ENCODE results near the gene AIG1. TPM values are rescaled to one million over a fixed set of nuclear protein-coding genes. Genes with fewer than 3 reads are reported as not detected.

AIG1 gene
- total RNA-seq, 1 donor from 2014 or later: 14.3 TPM

DNA sequence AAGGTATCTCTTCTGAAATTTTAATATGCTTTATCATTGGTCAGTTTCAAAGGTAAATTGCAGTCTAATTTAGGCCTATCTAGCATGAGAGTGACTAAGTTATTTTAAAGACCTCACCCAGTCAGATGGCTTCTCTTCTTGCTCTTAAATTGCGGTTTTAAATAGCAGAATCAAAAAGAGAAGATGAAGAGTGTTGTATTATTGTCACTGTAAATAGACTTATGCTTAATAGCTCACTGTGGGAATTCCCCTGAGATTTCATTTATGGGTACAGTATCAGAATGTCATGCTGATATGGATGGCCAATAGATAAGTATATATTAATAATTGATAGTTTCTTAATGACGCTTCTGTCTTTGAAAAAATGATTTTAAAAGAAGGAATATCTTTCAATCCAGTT, 35.7 kb downstream of the AIG1 start:
- no peak overlapping the region for H3K27ac Mint-ChIP-seq (ENCODE audit: unreplicated experiment)
- no peak overlapping the region for H3K4me3 Mint-ChIP-seq (ENCODE audit: unreplicated experiment)
- H3K4me1 Mint-ChIP-seq (ENCODE audit: low read depth, unreplicated experiment): no peaks in the 10 kb centered on the region
- no peaks in the 10 kb centered on the region for H3K36me3 Mint-ChIP-seq (ENCODE audit: unreplicated experiment)
- TF ChIP-seq, protein P1, sequence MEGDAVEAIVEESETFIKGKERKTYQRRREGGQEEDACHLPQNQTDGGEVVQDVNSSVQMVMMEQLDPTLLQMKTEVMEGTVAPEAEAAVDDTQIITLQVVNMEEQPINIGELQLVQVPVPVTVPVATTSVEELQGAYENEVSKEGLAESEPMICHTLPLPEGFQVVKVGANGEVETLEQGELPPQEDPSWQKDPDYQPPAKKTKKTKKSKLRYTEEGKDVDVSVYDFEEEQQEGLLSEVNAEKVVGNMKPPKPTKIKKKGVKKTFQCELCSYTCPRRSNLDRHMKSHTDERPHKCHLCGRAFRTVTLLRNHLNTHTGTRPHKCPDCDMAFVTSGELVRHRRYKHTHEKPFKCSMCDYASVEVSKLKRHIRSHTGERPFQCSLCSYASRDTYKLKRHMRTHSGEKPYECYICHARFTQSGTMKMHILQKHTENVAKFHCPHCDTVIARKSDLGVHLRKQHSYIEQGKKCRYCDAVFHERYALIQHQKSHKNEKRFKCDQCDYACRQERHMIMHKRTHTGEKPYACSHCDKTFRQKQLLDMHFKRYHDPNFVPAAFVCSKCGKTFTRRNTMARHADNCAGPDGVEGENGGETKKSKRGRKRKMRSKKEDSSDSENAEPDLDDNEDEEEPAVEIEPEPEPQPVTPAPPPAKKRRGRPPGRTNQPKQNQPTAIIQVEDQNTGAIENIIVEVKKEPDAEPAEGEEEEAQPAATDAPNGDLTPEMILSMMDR (IDR thresholded peaks at IDR 0.05; ENCODE audit: partially characterized antibody, unreplicated experiment): no peak
- no peaks in the 10 kb centered on the region for H3K9me3 Mint-ChIP-seq (ENCODE audit: unreplicated experiment)
- H3K27me3 Mint-ChIP-seq (ENCODE audit: unreplicated experiment): no peaks in the 10 kb centered on the region
- no peak for DNase-seq

- TF ChIP-seq, protein P1 (IDR thresholded peaks at IDR 0.05; ENCODE audit: partially characterized antibody, unreplicated experiment): no peak
- H3K36me3 Mint-ChIP-seq (ENCODE audit: unreplicated experiment): no peaks in the 10 kb centered on the region
- no peaks in the 10 kb centered on the region for H3K9me3 Mint-ChIP-seq (ENCODE audit: unreplicated experiment)
- H3K4me3 Mint-ChIP-seq (ENCODE audit: unreplicated experiment): no peak overlapping the region
- H3K4me1 Mint-ChIP-seq (ENCODE audit: low read depth, unreplicated experiment): no peaks in the 10 kb centered on the region
- H3K27ac Mint-ChIP-seq (ENCODE audit: unreplicated experiment): no peak overlapping the region
- DNase-seq: no peak
- no peaks in the 10 kb centered on the region for H3K27me3 Mint-ChIP-seq (ENCODE audit: unreplicated experiment)
Measured at GRCh38 chr6:143097224-143097795, 36.6 kb downstream of the AIG1 start.

DNA sequence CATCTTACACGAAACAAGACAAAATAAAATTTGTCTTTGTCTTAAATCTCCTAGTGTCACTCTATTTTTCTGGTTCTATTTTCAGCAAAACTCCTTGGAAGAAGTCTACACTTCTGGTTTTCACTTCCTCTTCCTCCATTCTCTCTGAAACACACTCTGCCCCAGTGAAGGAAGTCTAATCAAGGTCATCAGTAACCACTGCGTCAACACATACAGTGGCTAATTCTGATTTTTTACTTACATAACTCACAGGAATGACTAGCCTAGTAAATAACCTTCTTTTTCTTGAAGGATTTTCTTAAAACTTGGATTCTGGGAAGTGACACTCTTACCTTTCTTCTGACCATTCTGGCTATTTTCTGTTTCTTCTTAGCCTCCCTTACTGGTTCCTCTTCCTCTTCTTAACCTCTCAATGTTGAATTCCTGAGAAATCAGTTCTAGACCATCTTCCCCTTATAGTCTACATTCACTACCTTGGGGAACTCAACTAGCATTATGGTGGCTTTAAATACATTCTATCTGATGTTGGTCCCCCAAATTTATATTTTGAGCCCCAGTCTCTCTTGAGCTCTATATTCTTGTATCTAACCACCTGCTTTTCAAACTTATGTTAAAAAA, 37.5 kb downstream of the AIG1 start:
- DNase-seq: no peak
- H3K4me1 Mint-ChIP-seq (ENCODE audit: low read depth, unreplicated experiment): no peaks in the 10 kb centered on the region
- TF ChIP-seq, protein P1 (IDR thresholded peaks at IDR 0.05; ENCODE audit: partially characterized antibody, unreplicated experiment): no peak
- no peaks in the 10 kb centered on the region for H3K27me3 Mint-ChIP-seq (ENCODE audit: unreplicated experiment)
- no peaks in the 10 kb centered on the region for H3K36me3 Mint-ChIP-seq (ENCODE audit: unreplicated experiment)
- no peaks in the 10 kb centered on the region for H3K9me3 Mint-ChIP-seq (ENCODE audit: unreplicated experiment)
- no peak overlapping the region for H3K27ac Mint-ChIP-seq (ENCODE audit: unreplicated experiment)
- H3K4me3 Mint-ChIP-seq (ENCODE audit: unreplicated experiment): no peak overlapping the region

DNA sequence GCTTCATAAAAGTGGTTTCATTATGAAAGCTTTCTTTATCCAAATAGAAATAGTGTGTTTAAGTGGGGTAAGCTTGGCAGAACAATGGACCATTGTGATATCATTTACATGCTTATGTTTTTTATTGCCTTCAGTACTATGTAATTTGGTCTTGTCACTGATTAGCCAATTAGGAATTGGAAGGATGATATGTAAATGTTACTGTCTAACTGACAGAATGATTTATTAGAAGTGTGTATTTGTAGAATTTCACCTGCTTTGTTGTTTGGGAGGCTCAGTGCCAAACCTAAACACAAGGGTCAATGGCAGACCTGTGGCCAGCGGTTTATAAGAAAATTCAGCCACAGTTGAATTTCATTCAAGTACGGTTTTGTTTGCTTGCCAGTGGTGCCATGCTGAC, 39.0 kb downstream of the AIG1 start:
- Mint-ChIP-seq H3K27me3 (ENCODE audit: unreplicated experiment) (no peaks in the 10 kb centered on the region), H3K4me1 (ENCODE audit: low read depth, unreplicated experiment) (no peaks in the 10 kb centered on the region), H3K27ac (ENCODE audit: unreplicated experiment) (no peak overlapping the region), H3K9me3 (ENCODE audit: unreplicated experiment) (no peaks in the 10 kb centered on the region), H3K4me3 (ENCODE audit: unreplicated experiment) (no peak overlapping the region), H3K36me3 (ENCODE audit: unreplicated experiment) (no peaks in the 10 kb centered on the region)
- TF ChIP-seq, protein P1 (IDR thresholded peaks at IDR 0.05; ENCODE audit: partially characterized antibody, unreplicated experiment): no peak
- no peak for DNase-seq

GRCh38 chr6:143100429-143100828, 39.7 kb downstream of the AIG1 start:
- H3K4me1 Mint-ChIP-seq (ENCODE audit: low read depth, unreplicated experiment): no peaks in the 10 kb centered on the region
- H3K36me3 Mint-ChIP-seq (ENCODE audit: unreplicated experiment): no peaks in the 10 kb centered on the region
- H3K4me3 Mint-ChIP-seq (ENCODE audit: unreplicated experiment): no peak overlapping the region
- H3K9me3 Mint-ChIP-seq (ENCODE audit: unreplicated experiment): no peaks in the 10 kb centered on the region
- TF ChIP-seq, protein P1 (IDR thresholded peaks at IDR 0.05; ENCODE audit: partially characterized antibody, unreplicated experiment): no peak
- no peaks in the 10 kb centered on the region for H3K27me3 Mint-ChIP-seq (ENCODE audit: unreplicated experiment)
- no peak overlapping the region for H3K27ac Mint-ChIP-seq (ENCODE audit: unreplicated experiment)
- no peak for DNase-seq
